NCI-H1105 treated with DMSO at 0.1 percent for 48 hours (cell line): Measurements from ENCODE around the gene MEOX1.

Source experiments
- DNase-seq: peaks from one replicate; lab custom pipeline; 2025; lab: John Stamatoyannopoulos, UW

Gene MEOX1

GRCh38 chr17:43679911-43680310 lies 18.2 kb upstream of the MEOX1 start:
- DNase-seq = no peak

DNA sequence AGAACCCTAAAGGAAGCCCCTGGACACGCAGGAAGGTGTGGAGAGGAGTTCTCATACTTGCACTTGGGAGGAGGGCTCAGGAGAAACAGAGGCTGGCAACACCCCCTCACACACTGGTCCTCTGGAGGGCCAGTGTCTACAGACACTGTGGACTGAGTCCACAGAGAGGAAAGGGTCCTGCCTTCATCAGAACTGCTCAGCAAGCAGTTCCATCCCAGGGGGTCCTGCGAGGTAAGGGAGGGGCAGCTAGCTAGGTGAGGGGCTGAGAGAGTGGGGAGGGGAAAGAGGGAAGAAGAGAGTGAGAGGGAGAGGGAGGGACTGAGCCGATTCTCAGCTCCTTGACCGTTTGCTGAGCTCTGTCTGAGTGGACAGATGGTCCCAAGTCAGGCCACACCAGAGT lies 17.7 kb upstream of the MEOX1 start:
- no peak for DNase-seq

DNA sequence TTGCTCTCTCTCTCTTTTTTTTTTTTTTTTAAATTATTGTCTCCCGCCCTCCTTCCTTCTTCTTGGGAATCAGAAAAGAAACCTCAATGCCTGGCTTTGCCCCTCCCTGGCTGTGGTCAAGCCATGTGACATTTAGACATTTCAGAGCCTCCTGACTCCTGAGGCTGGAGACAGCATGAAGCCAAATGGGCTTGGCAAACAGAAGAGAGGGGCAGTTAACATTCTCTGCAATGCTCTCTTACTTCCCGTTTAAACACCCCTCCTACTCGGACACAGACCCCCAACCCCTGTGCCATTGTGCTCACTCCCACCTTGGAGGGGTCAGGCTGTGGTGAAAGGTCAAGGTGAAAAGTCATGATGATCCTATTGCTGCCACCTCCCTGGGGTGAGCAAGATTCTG lies 14.7 kb upstream of the MEOX1 start:
- no peak for DNase-seq

GRCh38 chr17:43674394-43674793 lies 12.7 kb upstream of the MEOX1 start:
- DNase-seq = no peak

- peak; percentile 41 for DNase-seq
Measured at GRCh38 chr17:43673516-43674323, 12.0 kb upstream of the MEOX1 start.

- DNase-seq = no peak
Measured at GRCh38 chr17:43671755-43672519, 10.2 kb upstream of the MEOX1 start.

- peak; percentile 90 for DNase-seq
Measured at GRCh38 chr17:43671031-43671692, 9.4 kb upstream of the MEOX1 start.

DNA sequence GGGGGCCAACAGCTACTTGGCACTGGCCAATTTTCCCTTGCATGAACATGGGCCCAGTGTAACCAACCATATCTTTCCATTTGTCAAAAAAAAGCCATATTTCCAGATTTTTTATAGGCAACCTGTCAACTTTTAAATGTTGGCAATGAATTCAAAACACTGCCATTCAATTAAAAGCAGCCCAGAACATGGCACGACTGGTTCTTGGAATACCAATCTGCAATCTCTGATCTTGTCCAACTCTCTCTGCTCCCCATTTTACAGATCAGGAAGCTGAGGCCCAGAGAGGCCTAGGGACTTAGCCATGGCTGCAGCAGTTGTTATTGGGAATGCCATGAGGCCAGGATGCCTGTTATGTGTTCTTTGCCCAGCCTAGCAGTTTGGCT lies 8.9 kb upstream of the MEOX1 start:
- no peak for DNase-seq

GRCh38 chr17:43669971-43670644 lies 8.4 kb upstream of the MEOX1 start:
- no peak for DNase-seq

DNA sequence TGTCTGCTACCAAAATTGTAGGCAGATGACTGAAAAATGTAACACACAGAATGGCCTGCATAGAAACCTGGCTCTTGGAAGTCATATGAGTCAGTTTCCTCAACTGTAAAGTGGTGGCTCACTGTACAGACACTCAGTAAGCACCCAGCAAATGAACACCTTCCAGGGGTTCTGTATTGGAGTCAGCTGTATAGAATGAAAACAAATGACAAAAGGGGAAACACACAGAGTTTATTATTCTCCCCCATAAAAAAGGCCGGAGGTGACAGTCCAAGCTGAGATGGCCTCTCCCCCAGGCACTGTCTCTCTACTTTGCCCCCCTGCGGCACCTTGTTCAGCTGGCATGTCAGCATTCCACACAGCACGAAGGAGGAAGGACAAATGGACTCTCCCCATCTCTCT lies 6.2 kb upstream of the MEOX1 start:
- no peak for DNase-seq

- no peak for DNase-seq
Measured at GRCh38 chr17:43667506-43667905, 5.8 kb upstream of the MEOX1 start.

GRCh38 chr17:43665937-43666236 lies 4.2 kb upstream of the MEOX1 start:
- DNase-seq = no peak

GRCh38 chr17:43665084-43665936 lies 3.6 kb upstream of the MEOX1 start:
- DNase-seq = no peak

GRCh38 chr17:43664096-43664495 lies 2.4 kb upstream of the MEOX1 start:
- DNase-seq = no peak

DNA sequence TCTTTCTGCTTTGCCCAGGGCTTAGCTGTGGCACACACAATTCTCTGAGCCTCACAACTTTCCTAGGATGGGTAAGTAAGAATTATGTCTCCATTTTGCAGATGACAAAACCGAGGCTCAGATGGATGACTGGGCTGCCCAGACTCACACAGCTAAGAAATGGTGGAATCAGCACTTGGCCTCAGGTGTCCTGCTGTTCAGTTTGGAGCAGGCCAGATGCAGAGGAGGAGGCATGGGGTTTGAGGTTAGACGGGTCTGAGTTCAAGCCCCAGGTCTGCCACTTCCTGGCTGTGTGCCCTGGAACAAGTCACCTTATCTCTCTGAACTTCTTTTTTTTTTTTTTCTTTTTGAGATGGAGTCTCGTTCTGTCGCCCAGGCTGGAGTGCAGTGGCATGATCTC lies 1.7 kb upstream of the MEOX1 start:
- no peak for DNase-seq

DNA sequence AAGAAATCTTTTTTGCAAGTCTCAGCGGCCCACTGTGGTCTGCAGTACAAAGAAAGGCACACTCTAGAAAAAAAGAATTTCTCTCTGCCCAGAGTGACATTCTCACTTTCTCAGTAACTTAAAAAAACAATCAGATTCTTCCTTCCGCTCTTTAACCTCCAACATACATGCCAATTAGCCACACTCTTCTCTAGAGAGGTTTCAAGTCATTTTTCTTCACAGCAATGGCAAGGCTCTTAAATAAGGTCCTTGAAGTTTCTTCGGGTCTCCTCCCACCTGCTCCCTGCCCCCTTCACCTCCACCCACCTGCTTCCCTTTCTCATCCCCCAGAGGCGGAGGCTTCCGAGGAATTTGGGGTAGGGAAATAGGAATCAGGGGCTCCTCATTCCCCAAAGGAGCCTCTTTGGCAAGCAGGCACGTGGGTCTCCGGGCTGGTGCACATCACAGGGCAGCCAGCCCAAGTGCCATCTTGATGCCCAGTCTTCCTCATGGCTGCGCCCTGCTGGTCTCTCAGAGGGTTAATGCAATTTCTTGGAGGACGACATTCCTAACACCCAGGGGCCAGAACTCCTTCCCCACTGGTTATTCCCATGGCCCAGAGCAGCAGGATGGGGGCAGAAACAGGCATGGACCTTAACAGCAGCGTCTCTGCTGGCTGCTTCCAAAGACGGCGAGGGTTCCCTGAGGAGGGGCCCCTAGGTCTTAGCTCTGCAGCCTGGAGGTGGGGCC lies 855 bp upstream of the MEOX1 start:
- DNase-seq = no peak

GRCh38 chr17:43660816-43661493 lies 767 bp downstream of the MEOX1 start:
- no peak for DNase-seq

DNA sequence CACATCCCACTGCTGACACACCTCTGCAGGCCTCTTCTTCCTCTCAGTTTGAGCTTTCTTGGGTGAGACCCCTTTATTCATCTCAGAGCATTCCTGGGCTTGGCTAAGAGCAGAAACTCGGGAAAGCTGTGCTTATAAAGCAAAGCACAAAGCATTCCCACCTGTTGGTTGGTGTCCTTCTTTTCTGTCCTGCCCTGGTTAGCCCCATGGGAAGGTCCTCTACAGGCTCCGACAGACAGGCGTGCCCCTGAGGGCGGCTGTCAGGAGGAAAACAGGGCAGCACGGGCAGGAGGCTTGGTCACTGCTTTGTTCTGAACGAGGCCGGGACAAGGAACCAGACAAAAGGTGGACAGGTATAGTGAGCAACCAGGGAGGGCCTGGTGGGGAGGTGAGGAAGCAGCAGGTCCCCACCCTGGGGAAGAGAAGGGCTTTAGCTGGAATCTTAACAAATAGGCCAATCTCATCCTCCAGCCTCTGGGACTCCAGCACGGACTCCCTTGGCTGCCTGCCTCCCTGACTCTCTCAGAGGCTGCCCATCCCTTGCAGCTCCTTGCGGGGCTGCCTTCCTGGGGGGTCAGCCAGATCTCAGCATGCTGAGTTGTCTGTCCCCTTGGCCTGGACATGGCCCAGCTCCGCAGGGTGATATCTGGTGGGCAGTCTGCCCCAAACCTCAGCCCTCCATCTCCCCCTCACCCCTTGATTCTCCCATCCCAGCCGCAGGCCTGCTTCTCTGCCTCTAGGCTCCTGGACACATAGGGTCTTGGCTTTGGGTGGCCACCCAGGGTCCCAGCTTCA lies 1.7 kb downstream of the MEOX1 start:
- no peak for DNase-seq

DNA sequence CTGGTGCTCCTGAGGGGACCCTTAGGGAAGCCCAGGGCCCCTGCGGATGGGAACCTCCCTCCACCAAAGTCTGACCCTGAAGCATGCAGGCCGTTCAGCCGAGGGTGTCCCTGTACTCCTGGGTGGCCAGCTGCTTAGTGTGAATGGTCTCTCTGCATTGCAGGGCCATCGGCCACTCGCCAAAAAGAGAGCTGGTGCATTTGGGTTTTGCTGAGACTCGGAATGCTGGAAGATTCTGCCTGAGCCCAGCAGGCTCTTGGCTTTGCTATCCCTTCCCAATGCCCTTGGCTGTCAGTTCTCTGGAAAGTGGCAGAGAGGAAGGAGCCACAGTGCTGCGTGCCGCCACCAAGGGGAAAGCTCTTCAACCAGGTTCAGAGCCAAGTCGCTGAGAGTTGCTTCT lies 2.8 kb downstream of the MEOX1 start:
- DNase-seq = no peak
